A673 (cell line): ENCODE measurements around the gene AREG. TPM values are rescaled to one million over a fixed set of nuclear protein-coding genes. Genes with fewer than 3 reads are reported as not detected.

Experiments
- BruUV-seq: library from RNA; stranded (reverse); fragments of 400-500 nt; replicated peaks from 2 replicates; lab custom pipeline; 2021; lab: Mats Ljungman, UMichigan
- CTCF ChIA-PET: fragments of 300-600 bp; sonication (Branson Sonifier 250); formaldehyde crosslinking; loops from one replicate; lab custom pipeline; 2022; ENCODE audit warnings: antibody characterized with exemption; lab: Charles Lee
- POLR2A ChIA-PET: fragments of 300-600 bp; sonication (Branson Sonifier 250); formaldehyde crosslinking; loops from one replicate; lab custom pipeline; 2022; ENCODE audit warnings: antibody characterized with exemption; ENCODE audit not compliant: low non-redundant PET; lab: Charles Lee
- DNase-seq: peaks from one replicate; pipeline ENCODE4 v3.0.0-alpha.2; 2015; ENCODE audit warnings: low spot score
- H3K27ac ChIP-seq: fragments of 200-600 bp; sonication (generic); 2 replicates; pipeline ENCODE4 v1.5.1; 2016; ENCODE audit warnings: mixed run types, low read depth, mild to moderate bottlenecking, mixed read lengths, antibody characterized with exemption, low read length; ENCODE audit not compliant: poor library complexity, severe bottlenecking
- H3K27me3 ChIP-seq: fragments of 200-600 bp; sonication (generic); replicated peaks from 2 replicates; pipeline ENCODE4 v1.6.1; 2017; ENCODE audit warnings: mixed run types, low read depth, mild to moderate bottlenecking, mixed read lengths, antibody characterized with exemption, low read length; ENCODE audit not compliant: insufficient read depth, poor library complexity
- H3K36me3 ChIP-seq: fragments of 200-600 bp; sonication (generic); 2 replicates; pipeline ENCODE4 v1.6.1; 2016; ENCODE audit warnings: mixed run types, mild to moderate bottlenecking, mixed read lengths, antibody characterized with exemption, low read length; ENCODE audit not compliant: insufficient read depth, poor library complexity, severe bottlenecking
- H3K4me1 ChIP-seq: fragments of 200-600 bp; sonication (generic); 2 replicates; pipeline ENCODE4 v1.6.1; 2017; ENCODE audit warnings: mixed run types, mild to moderate bottlenecking, mixed read lengths, antibody characterized with exemption, low read length; ENCODE audit not compliant: insufficient read depth, poor library complexity, severe bottlenecking
- H3K4me3 ChIP-seq: fragments of 200-600 bp; sonication (generic); 2 replicates; pipeline ENCODE4 v1.5.1; 2016; ENCODE audit warnings: low read depth, mixed run types, mild to moderate bottlenecking, mixed read lengths, low read length; ENCODE audit not compliant: poor library complexity, severe bottlenecking
- H3K9me3 ChIP-seq: fragments of 200-600 bp; sonication (generic); 2 replicates; pipeline ENCODE4 v1.6.1; 2016; ENCODE audit warnings: mixed run types, low read depth, mild to moderate bottlenecking, mixed read lengths, antibody characterized with exemption, low read length; ENCODE audit not compliant: poor library complexity, severe bottlenecking
- EZH2 ChIP-seq: fragments of 200-600 bp; sonication (generic); IDR thresholded peaks from 2 replicates; pipeline ENCODE4 v1.6.1; 2017; ENCODE audit warnings: borderline replicate concordance, low read depth, mild to moderate bottlenecking, mixed read lengths, antibody characterized with exemption, low read length; ENCODE audit not compliant: poor library complexity, severe bottlenecking
- intact Hi-C: fragments of 100-400 bp; cut with micrococcal nuclease; formaldehyde crosslinking; loops from one replicate; pipeline ENCODE4 v1.10.0; 2022; ENCODE audit not compliant: unreplicated experiment
- total RNA-seq: library from RNA; stranded (reverse); gene quantifications from 2 replicates; pipeline ENCODE4 v1.2.3, GENCODE V29; 2021
- TF ChIP-seq, protein P1 (sequence below): fragments of 300-800, 200-600 bp; sonication (generic); conservative IDR thresholded peaks from 2 replicates; pipeline ENCODE4 v1.5.1; 2017; ENCODE audit warnings: low read depth, mild to moderate bottlenecking, antibody characterized with exemption, low read length, moderate library complexity, mixed read lengths

Gene AREG
- total RNA-seq, 1 experiment from 2014 or later = not detected

- Histone ChIP-seq H3K36me3 (no peaks in the 10 kb centered on the region), H3K27me3 (no peaks in the 10 kb centered on the region), H3K4me1 (no peaks in the 10 kb centered on the region), H3K4me3 (no peak overlapping the region), H3K9me3 (no peaks in the 10 kb centered on the region), H3K27ac (no peak overlapping the region)
- intact Hi-C loops = no loop called here
- ChIA-PET CTCF (no interaction called here), POLR2A (no interaction called here)
- TF ChIP-seq, protein P1, sequence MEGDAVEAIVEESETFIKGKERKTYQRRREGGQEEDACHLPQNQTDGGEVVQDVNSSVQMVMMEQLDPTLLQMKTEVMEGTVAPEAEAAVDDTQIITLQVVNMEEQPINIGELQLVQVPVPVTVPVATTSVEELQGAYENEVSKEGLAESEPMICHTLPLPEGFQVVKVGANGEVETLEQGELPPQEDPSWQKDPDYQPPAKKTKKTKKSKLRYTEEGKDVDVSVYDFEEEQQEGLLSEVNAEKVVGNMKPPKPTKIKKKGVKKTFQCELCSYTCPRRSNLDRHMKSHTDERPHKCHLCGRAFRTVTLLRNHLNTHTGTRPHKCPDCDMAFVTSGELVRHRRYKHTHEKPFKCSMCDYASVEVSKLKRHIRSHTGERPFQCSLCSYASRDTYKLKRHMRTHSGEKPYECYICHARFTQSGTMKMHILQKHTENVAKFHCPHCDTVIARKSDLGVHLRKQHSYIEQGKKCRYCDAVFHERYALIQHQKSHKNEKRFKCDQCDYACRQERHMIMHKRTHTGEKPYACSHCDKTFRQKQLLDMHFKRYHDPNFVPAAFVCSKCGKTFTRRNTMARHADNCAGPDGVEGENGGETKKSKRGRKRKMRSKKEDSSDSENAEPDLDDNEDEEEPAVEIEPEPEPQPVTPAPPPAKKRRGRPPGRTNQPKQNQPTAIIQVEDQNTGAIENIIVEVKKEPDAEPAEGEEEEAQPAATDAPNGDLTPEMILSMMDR = no peak
- TF ChIP-seq EZH2 = no peak
- no TSS peak for BruUV-seq
- DNase-seq = no peak
Observed at GRCh38 chr4:74453037-74453635, 8.2 kb downstream of the AREG start.

DNA sequence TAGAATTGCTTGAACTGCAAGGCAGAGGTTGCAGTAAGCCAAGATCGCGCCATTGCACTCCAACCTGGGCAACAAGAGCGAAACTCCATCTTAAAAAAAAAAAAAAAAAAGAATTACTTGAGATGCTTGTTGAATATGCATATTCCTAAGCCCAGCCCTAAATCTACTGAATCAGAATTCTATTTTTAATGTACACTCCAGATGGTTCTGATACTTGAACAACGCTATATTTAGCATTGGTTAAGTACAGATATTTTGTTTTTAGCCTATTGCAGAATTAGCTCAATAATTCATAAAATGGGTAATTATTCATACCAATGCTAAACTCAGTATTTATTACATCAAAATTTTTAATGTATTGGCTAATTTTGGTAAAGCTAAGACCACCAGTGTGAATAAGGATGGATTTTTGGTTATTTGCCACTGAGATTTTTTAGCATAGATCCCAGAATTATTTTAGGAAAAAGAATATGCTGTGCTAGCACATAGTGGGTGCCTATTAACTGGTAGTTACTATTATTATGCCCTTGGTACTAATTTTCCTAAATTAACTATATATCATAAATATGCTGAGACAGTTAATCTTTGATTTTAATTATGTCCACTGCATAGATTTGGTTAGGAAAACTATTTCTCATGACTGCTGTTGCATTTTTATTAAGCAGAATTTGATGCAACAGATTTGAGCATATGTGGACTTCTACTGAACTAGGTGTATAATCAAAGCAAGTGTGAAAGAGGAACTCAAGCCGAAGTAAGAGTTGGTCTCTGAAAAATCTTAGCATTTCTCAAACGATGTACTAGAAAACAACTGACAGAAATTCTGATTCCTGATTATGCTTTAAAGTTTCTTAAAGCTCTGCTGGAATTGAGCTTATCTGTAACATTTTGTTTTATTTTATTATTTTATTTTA, 9.2 kb downstream of the AREG start:
- no peaks in the 10 kb centered on the region for H3K4me1 ChIP-seq
- no peak overlapping the region for H3K27ac ChIP-seq
- no peaks in the 10 kb centered on the region for H3K36me3 ChIP-seq
- BruUV-seq = no TSS peak
- ChIA-PET CTCF (no interaction called here), POLR2A (no interaction called here)
- no peak for DNase-seq
- H3K4me3 ChIP-seq = no peak overlapping the region
- H3K27me3 ChIP-seq = no peaks in the 10 kb centered on the region
- H3K9me3 ChIP-seq = no peaks in the 10 kb centered on the region
- intact Hi-C loops = no loop called here
- no peak for TF ChIP-seq EZH2
- TF ChIP-seq, protein P1 = no peak

GRCh38 chr4:74455361-74456055, 10.6 kb downstream of the AREG start:
- no TSS peak for BruUV-seq
- Histone ChIP-seq H3K9me3 (no peaks in the 10 kb centered on the region), H3K36me3 (no peaks in the 10 kb centered on the region), H3K4me1 (no peaks in the 10 kb centered on the region), H3K27ac (no peak overlapping the region), H3K4me3 (no peak overlapping the region), H3K27me3 (no peaks in the 10 kb centered on the region)
- ChIA-PET POLR2A (no interaction called here), CTCF (no interaction called here)
- intact Hi-C loops = no loop called here
- no peak for TF ChIP-seq EZH2
- TF ChIP-seq, protein P1 = no peak
- no peak for DNase-seq
